Endodermal cell (in vitro differentiated cells): ENCODE data around the gene HOXD10. TPM values are rescaled to one million over a fixed set of nuclear protein-coding genes. Genes with fewer than 3 reads are reported as not detected.
A peak's percentile ranks its signal among the peaks of the same experiment; 100 is the strongest.

Experiments
- DNase-seq: peaks from one replicate; pipeline ENCODE4 v3.0.0-alpha.2; 2017
- H3K27ac ChIP-seq: 2 replicates; pipeline ENCODE4 v1.5.1; 2013; ENCODE audit warnings: mild to moderate bottlenecking, low read depth, low read length, moderate library complexity
- H3K27me3 ChIP-seq: 2 replicates; pipeline ENCODE4 v1.6.1; 2013; ENCODE audit warnings: mild to moderate bottlenecking, low read length, moderate library complexity; ENCODE audit not compliant: insufficient read depth, control insufficient read depth, poor library complexity, severe bottlenecking
- H3K36me3 ChIP-seq: 2 replicates; pipeline ENCODE4 v1.7.0; 2013; ENCODE audit warnings: mild to moderate bottlenecking, low read length, moderate library complexity; ENCODE audit not compliant: control insufficient read depth, insufficient read depth
- H3K4me1 ChIP-seq: one replicate; pipeline ENCODE4 v1.7.0; 2013; ENCODE audit warnings: low read length; ENCODE audit not compliant: control insufficient read depth, insufficient read depth
- H3K4me3 ChIP-seq: 2 replicates; pipeline ENCODE4 v1.5.1; 2013; ENCODE audit warnings: mild to moderate bottlenecking, low read length, moderate library complexity
- H3K9ac ChIP-seq: 2 replicates; pipeline ENCODE4 v1.6.1; 2013; ENCODE audit warnings: mild to moderate bottlenecking, low read length, moderate library complexity; ENCODE audit not compliant: poor library complexity, severe bottlenecking; ENCODE audit errors: extremely low read depth
- H3K9me3 ChIP-seq: 2 replicates; pipeline ENCODE4 v1.6.1; 2013; ENCODE audit warnings: mild to moderate bottlenecking, low read length, moderate library complexity; ENCODE audit not compliant: control insufficient read depth
- H3K27ac Mint-ChIP-seq: 2 replicates; pipeline ENCODE4 v1.8.0; 2020; ENCODE audit warnings: mixed read lengths
- H3K27me3 Mint-ChIP-seq: 2 replicates; pipeline ENCODE4 v1.8.0; 2021; ENCODE audit warnings: mild to moderate bottlenecking, mixed read lengths; ENCODE audit not compliant: insufficient read depth
- H3K36me3 Mint-ChIP-seq: 2 replicates; pipeline ENCODE4 v1.8.0; 2020; ENCODE audit warnings: low read depth, mixed read lengths
- H3K4me1 Mint-ChIP-seq: 2 replicates; pipeline ENCODE4 v1.8.0; 2020; ENCODE audit warnings: mixed read lengths
- H3K4me3 Mint-ChIP-seq: 2 replicates; pipeline ENCODE4 v1.8.0; 2020; ENCODE audit warnings: mild to moderate bottlenecking, moderate library complexity, mixed read lengths
- H3K9me3 Mint-ChIP-seq: 2 replicates; pipeline ENCODE4 v1.8.0; 2020; ENCODE audit warnings: mild to moderate bottlenecking, mixed read lengths
- CTCF ChIP-seq: fragments of 200-600 bp; sonication (generic); conservative IDR thresholded peaks from 2 replicates; pipeline ENCODE4 v1.5.0; 2021; ENCODE audit warnings: antibody characterized with exemption, mild to moderate bottlenecking
- WGBS, 2 experiments: methylation state at CpG; one replicate each; pipeline versions ENCODE4 v1.1.5 to v1.1.7; 2013; ENCODE audit warnings: missing lambda C conversion rate in 2 of 2, mixed read lengths in 1 of 2; ENCODE audit not compliant: insufficient coverage in 1 of 2, insufficient read length in 1 of 2; 5-methylcytosine and 5-hydroxymethylcytosine counted together
- total RNA-seq, 2 donors: library from RNA; stranded (reverse); fragmentation: NEBNext Ultra II Directional in 1 of 2; extraction: Animal tissue kit (Norgen Biotek cat#: 25700) in 1 of 2; gene quantifications; 2 replicates in 1 of 2; 3 replicates in 1 of 2; pipeline ENCODE4 v1.2.1, GENCODE V29; 2021

HOXD10 gene
- total RNA-seq, 2 donors from 2014 or later: not detected

GRCh38 chr2:176109946-176110345 lies 6.6 kb upstream of the HOXD10 start:
- 25 to 47% methylated on average over 3 to 4 of the region's 4 CpGs for WGBS, 2 experiments
- peaks cover 99% of the 10 kb centered on the region for H3K27me3 ChIP-seq
- Mint-ChIP-seq H3K36me3 (no peaks in the 10 kb centered on the region), H3K27ac (no peak overlapping the region), H3K9me3 (no peaks in the 10 kb centered on the region), H3K4me3 (no peak overlapping the region), H3K27me3 (peaks cover 95% of the 10 kb centered on the region), H3K4me1 (peaks cover 17% of the 10 kb centered on the region)
- H3K9ac ChIP-seq: no peak overlapping the region
- no peaks in the 10 kb centered on the region for H3K36me3 ChIP-seq
- H3K9me3 ChIP-seq: no peaks in the 10 kb centered on the region
- no peak for TF ChIP-seq CTCF
- H3K27ac ChIP-seq: no peak overlapping the region
- no peak overlapping the region for H3K4me3 ChIP-seq
- no peak for DNase-seq
- no peaks in the 10 kb centered on the region for H3K4me1 ChIP-seq

- Histone ChIP-seq H3K4me3 (no peak overlapping the region), H3K4me1 (no peaks in the 10 kb centered on the region), H3K9me3 (no peaks in the 10 kb centered on the region), H3K9ac (no peak overlapping the region), H3K27ac (no peak overlapping the region), H3K27me3 (peaks cover 99% of the 10 kb centered on the region), H3K36me3 (no peaks in the 10 kb centered on the region)
- 27 to 36% methylated on average over 6 to 7 of the region's 7 CpGs for WGBS, 2 experiments
- Mint-ChIP-seq H3K27ac (no peak overlapping the region), H3K4me1 (peaks cover 12% of the 10 kb centered on the region), H3K4me3 (no peak overlapping the region), H3K27me3 (peaks cover 95% of the 10 kb centered on the region), H3K36me3 (no peaks in the 10 kb centered on the region), H3K9me3 (no peaks in the 10 kb centered on the region)
- TF ChIP-seq CTCF: no peak
- DNase-seq: no peak
These were observed 5.9 kb upstream of the HOXD10 start for GRCh38 chr2:176110415-176111308.

GRCh38 chr2:176111309-176111663 lies 5.3 kb upstream of the HOXD10 start:
- Mint-ChIP-seq H3K4me1 (peaks cover 8% of the 10 kb centered on the region), H3K36me3 (no peaks in the 10 kb centered on the region), H3K4me3 (no peak overlapping the region), H3K9me3 (peaks cover 2% of the 10 kb centered on the region), H3K27ac (no peak overlapping the region), H3K27me3 (peaks cover 95% of the 10 kb centered on the region)
- no peaks in the 10 kb centered on the region for H3K4me1 ChIP-seq
- no peak overlapping the region for H3K4me3 ChIP-seq
- 3 to 5% methylated on average over 9 to 16 of the region's 16 CpGs for WGBS, 2 experiments
- H3K36me3 ChIP-seq: no peaks in the 10 kb centered on the region
- H3K27ac ChIP-seq: no peak overlapping the region
- H3K9ac ChIP-seq: no peak overlapping the region
- H3K9me3 ChIP-seq: no peaks in the 10 kb centered on the region
- peak; percentile 87 for TF ChIP-seq CTCF
- DNase-seq: peak; percentile 92
- H3K27me3 ChIP-seq: peaks cover 99% of the 10 kb centered on the region
